ENCODE data around the gene PPARA. TPM values are rescaled to one million over a fixed set of nuclear protein-coding genes. Genes with fewer than 3 reads are reported as not detected.

The PPARA gene
- total RNA-seq, 2 experiments from 2014 or later: 3.3 to 10.5 TPM

Other genes starting within 250 kb of the PPARA start
- gene WNT7B, start 173.4 kb upstream of the PPARA start, total RNA-seq (2014; rRNA removed; shearing (Covaris generic)): not detected in 2 replicates
- gene WNT7B, start 173.4 kb upstream of the PPARA start, total RNA-seq (2022): not detected in 2 replicates
- gene CDPF1, start 99.8 kb downstream of the PPARA start, total RNA-seq (2014; rRNA removed; shearing (Covaris generic)): 17.4 and 22.7 TPM in 2 replicates
- 15.4 and 19.4 TPM in 2 replicates for gene CDPF1, start 99.8 kb downstream of the PPARA start, total RNA-seq (2022)
- gene PKDREJ, start 112.8 kb downstream of the PPARA start, total RNA-seq (2014; rRNA removed; shearing (Covaris generic)): not detected in 2 replicates
- gene PKDREJ, start 112.8 kb downstream of the PPARA start, total RNA-seq (2022): not detected in 2 replicates
- gene TTC38, start 117.5 kb downstream of the PPARA start, total RNA-seq (2014; rRNA removed; shearing (Covaris generic)): 0.21 and 0.44 TPM in 2 replicates
- 2.4 and 2.7 TPM in 2 replicates for gene TTC38, start 117.5 kb downstream of the PPARA start, total RNA-seq (2022)
- gene GTSE1, start 146.3 kb downstream of the PPARA start, total RNA-seq (2014; rRNA removed; shearing (Covaris generic)): 54.7 and 56.0 TPM in 2 replicates
- gene GTSE1, start 146.3 kb downstream of the PPARA start, total RNA-seq (2022): 109 and 114 TPM in 2 replicates
- 73.6 and 88.2 TPM in 2 replicates for gene TRMU, start 185.2 kb downstream of the PPARA start, total RNA-seq (2014; rRNA removed; shearing (Covaris generic))
- gene TRMU, start 185.2 kb downstream of the PPARA start, total RNA-seq (2022): 109 and 121 TPM in 2 replicates